HUES6 (cell line): Measurements from ENCODE around the gene GLIPR2.
"Not testable (repeated sequence)": the region's sequence is repeated elsewhere in the genome, so short reads cannot be mapped to it uniquely, and the experiment has no call there.

Experiments used
- H3K27ac ChIP-seq: 2 replicates; pipeline ENCODE4 v1.7.0; 2013; ENCODE audit warnings: low read depth, mild to moderate bottlenecking, low read length, inconsistent platforms
- H3K27me3 ChIP-seq: 2 replicates; pipeline ENCODE4 v1.6.1; 2013; ENCODE audit warnings: low read length; ENCODE audit not compliant: control insufficient read depth, insufficient read depth
- H3K36me3 ChIP-seq: 2 replicates; pipeline ENCODE4 v1.6.1; 2013; ENCODE audit warnings: low read length; ENCODE audit not compliant: control insufficient read depth, insufficient read depth
- H3K4me1 ChIP-seq: 2 replicates; pipeline ENCODE4 v1.6.1; 2013; ENCODE audit warnings: low read length; ENCODE audit not compliant: control insufficient read depth, insufficient read depth
- H3K4me3 ChIP-seq: 2 replicates; pipeline ENCODE4 v1.5.1; 2013; ENCODE audit warnings: low read depth, low read length
- H3K9ac ChIP-seq: one replicate; pipeline ENCODE4 v1.6.1; 2013; ENCODE audit warnings: mild to moderate bottlenecking, low read length
- H3K9me3 ChIP-seq: 2 replicates; pipeline ENCODE4 v1.6.1; 2013; ENCODE audit warnings: low read depth, low read length; ENCODE audit not compliant: control insufficient read depth, insufficient read depth

The GLIPR2 gene

GRCh38 chr9:36123515-36123914 lies 13.0 kb upstream of the GLIPR2 start:
- H3K4me1 ChIP-seq, result peaks cover 4% of the 10 kb centered on the region; the same call in 1 of the 2 replicates
- H3K4me3 ChIP-seq, result no peak overlapping the region
- no peak overlapping the region for H3K9ac ChIP-seq
- H3K27me3 ChIP-seq, result peaks cover 12% of the 10 kb centered on the region; the same call in 1 of the 2 replicates
- no peaks in the 10 kb centered on the region for H3K9me3 ChIP-seq
- peaks cover 6% of the 10 kb centered on the region; the same call in 1 of the 2 replicates for H3K36me3 ChIP-seq
- no peak overlapping the region for H3K27ac ChIP-seq

- H3K9ac ChIP-seq, result no peak overlapping the region
- H3K27me3 ChIP-seq, result peaks cover 12% of the 10 kb centered on the region; the same call in 1 of the 2 replicates
- H3K4me3 ChIP-seq, result no peak overlapping the region
- H3K27ac ChIP-seq, result no peak overlapping the region
- peaks cover 6% of the 10 kb centered on the region; the same call in 1 of the 2 replicates for H3K36me3 ChIP-seq
- no peaks in the 10 kb centered on the region for H3K4me1 ChIP-seq
- H3K9me3 ChIP-seq, result no peaks in the 10 kb centered on the region
Observed at GRCh38 chr9:36125062-36125855, 11.3 kb upstream of the GLIPR2 start.

GRCh38 chr9:36126016-36126730 lies 10.4 kb upstream of the GLIPR2 start:
- Histone ChIP-seq H3K27ac (no peak overlapping the region), H3K4me3 (no peak overlapping the region), H3K4me1 (no peaks in the 10 kb centered on the region), H3K36me3 (peaks cover 6% of the 10 kb centered on the region; the same call in 1 of the 2 replicates), H3K9ac (no peak overlapping the region), H3K9me3 (no peaks in the 10 kb centered on the region), H3K27me3 (peaks cover 13% of the 10 kb centered on the region; the same call in 1 of the 2 replicates)

GRCh38 chr9:36127652-36128244 lies 8.8 kb upstream of the GLIPR2 start:
- Histone ChIP-seq H3K4me1 (peaks cover 5% of the 10 kb centered on the region), H3K36me3 (no peaks in the 10 kb centered on the region), H3K27me3 (peaks cover 26% of the 10 kb centered on the region), H3K9ac (no peak overlapping the region), H3K27ac (no peak overlapping the region), H3K4me3 (no peak overlapping the region), H3K9me3 (no peaks in the 10 kb centered on the region)

- no peak overlapping the region for H3K9ac ChIP-seq
- H3K4me3 ChIP-seq, result no peak overlapping the region
- peaks cover 32% of the 10 kb centered on the region for H3K27me3 ChIP-seq
- H3K36me3 ChIP-seq, result no peaks in the 10 kb centered on the region
- peaks cover 5% of the 10 kb centered on the region for H3K4me1 ChIP-seq
- H3K9me3 ChIP-seq, result no peaks in the 10 kb centered on the region
- no peak overlapping the region for H3K27ac ChIP-seq
Observed at GRCh38 chr9:36128349-36128748, 8.2 kb upstream of the GLIPR2 start.

- Histone ChIP-seq H3K9me3 (no peaks in the 10 kb centered on the region), H3K36me3 (no peaks in the 10 kb centered on the region), H3K4me1 (peaks cover 5% of the 10 kb centered on the region), H3K9ac (no peak overlapping the region), H3K4me3 (no peak overlapping the region), H3K27ac (no peak overlapping the region), H3K27me3 (peaks cover 40% of the 10 kb centered on the region)
Observed at GRCh38 chr9:36129139-36129538, 7.4 kb upstream of the GLIPR2 start.

- H3K4me1 ChIP-seq, result peaks cover 19% of the 10 kb centered on the region
- not testable (repeated sequence) for H3K27ac ChIP-seq, H3K36me3 ChIP-seq, H3K9me3 ChIP-seq, H3K4me3 ChIP-seq, H3K9ac ChIP-seq
- peaks cover 62% of the 10 kb centered on the region for H3K27me3 ChIP-seq
Observed at GRCh38 chr9:36131666-36132065, 4.9 kb upstream of the GLIPR2 start.

- H3K4me3 ChIP-seq, result no peak overlapping the region
- peaks cover 66% of the 10 kb centered on the region for H3K27me3 ChIP-seq
- no peak overlapping the region for H3K27ac ChIP-seq
- H3K36me3 ChIP-seq, result no peaks in the 10 kb centered on the region
- peaks cover 20% of the 10 kb centered on the region for H3K4me1 ChIP-seq
- H3K9me3 ChIP-seq, result no peaks in the 10 kb centered on the region
- no peak overlapping the region for H3K9ac ChIP-seq
Observed at GRCh38 chr9:36132086-36132485, 4.4 kb upstream of the GLIPR2 start.

GRCh38 chr9:36134761-36135505 lies 1.6 kb upstream of the GLIPR2 start:
- Histone ChIP-seq H3K9ac (no peak overlapping the region), H3K27me3 (peaks cover 86% of the 10 kb centered on the region)

GRCh38 chr9:36135741-36136271 lies 727 bp upstream of the GLIPR2 start:
- peaks cover 95% of the 10 kb centered on the region for H3K27me3 ChIP-seq
- no peaks in the 10 kb centered on the region for H3K9me3 ChIP-seq
- peak overlapping the region; percentile 73 for H3K4me3 ChIP-seq
- peaks cover 28% of the 10 kb centered on the region for H3K4me1 ChIP-seq
- no peak overlapping the region for H3K9ac ChIP-seq
- H3K27ac ChIP-seq, result no peak overlapping the region
- H3K36me3 ChIP-seq, result no peaks in the 10 kb centered on the region

More at GRCh38 chr9:36134761-36135505, 1.6 kb upstream of the GLIPR2 start:
- Histone ChIP-seq H3K9me3 (no peaks in the 10 kb centered on the region), H3K36me3 (no peaks in the 10 kb centered on the region), H3K27ac (no peak overlapping the region), H3K4me1 (peaks cover 28% of the 10 kb centered on the region), H3K4me3 (peak overlapping the region; percentile 73)
